SW480 (cell line): ENCODE results near the gene NACAD.

Experiments used
- DNase-seq: peaks from one replicate; pipeline ENCODE4 v3.0.0-alpha.2; 2016; ENCODE audit warnings: low spot score

NACAD gene, protein sequence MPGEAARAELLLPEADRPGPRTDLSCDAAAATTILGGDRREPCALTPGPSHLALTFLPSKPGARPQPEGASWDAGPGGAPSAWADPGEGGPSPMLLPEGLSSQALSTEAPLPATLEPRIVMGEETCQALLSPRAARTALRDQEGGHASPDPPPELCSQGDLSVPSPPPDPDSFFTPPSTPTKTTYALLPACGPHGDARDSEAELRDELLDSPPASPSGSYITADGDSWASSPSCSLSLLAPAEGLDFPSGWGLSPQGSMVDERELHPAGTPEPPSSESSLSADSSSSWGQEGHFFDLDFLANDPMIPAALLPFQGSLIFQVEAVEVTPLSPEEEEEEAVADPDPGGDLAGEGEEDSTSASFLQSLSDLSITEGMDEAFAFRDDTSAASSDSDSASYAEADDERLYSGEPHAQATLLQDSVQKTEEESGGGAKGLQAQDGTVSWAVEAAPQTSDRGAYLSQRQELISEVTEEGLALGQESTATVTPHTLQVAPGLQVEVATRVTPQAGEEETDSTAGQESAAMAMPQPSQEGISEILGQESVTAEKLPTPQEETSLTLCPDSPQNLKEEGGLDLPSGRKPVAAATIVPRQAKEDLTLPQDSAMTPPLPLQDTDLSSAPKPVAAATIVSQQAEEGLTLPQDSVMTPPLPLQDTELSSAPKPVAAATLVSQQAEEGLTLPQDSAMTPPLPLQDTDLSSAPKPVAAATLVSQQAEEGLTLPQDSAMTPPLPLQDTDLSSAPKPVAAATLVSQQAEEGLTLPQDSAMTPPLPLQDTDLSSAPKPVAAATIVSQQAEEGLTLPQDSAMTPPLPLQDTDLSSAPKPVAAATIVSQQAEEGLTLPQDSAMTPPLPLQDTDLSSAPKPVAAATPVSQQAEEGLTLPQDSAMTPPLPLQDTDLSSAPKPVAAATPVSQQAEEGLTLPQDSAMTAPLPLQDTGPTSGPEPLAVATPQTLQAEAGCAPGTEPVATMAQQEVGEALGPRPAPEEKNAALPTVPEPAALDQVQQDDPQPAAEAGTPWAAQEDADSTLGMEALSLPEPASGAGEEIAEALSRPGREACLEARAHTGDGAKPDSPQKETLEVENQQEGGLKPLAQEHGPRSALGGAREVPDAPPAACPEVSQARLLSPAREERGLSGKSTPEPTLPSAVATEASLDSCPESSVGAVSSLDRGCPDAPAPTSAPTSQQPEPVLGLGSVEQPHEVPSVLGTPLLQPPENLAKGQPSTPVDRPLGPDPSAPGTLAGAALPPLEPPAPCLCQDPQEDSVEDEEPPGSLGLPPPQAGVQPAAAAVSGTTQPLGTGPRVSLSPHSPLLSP (N-terminal part only)

DNA sequence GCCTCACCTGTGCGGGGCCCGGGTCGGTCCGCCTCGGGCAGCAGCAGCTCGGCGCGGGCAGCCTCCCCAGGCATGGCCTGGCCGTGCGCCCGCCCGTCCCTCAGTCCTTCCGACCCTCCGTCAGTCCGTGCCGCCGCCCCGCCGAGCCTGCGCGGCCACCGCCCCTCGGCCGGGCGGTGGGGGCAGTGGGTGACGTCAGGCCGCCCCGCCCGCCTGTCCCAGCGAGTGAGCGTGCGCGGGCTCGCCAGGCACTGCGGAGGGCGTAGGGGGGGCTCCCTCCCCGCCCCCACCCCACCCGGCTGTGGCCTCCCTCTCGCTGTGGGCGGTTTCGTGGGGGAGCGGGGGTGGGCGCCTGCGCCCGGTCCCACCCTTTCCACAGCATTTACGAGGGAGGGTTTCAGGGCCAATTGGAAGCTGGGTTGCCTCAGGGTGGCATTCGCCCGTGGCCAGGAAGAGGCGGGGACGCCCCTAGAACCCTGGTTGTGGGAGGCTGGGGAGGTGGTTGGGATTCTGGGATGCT, at the start of gene NACAD:
Gene NACAD, minus strand, starts transcription at position 149 of the 520 bp plus-strand sequence. Its CDS starts 75 bp downstream, at position 74.
- DNase-seq = no peak

DNA sequence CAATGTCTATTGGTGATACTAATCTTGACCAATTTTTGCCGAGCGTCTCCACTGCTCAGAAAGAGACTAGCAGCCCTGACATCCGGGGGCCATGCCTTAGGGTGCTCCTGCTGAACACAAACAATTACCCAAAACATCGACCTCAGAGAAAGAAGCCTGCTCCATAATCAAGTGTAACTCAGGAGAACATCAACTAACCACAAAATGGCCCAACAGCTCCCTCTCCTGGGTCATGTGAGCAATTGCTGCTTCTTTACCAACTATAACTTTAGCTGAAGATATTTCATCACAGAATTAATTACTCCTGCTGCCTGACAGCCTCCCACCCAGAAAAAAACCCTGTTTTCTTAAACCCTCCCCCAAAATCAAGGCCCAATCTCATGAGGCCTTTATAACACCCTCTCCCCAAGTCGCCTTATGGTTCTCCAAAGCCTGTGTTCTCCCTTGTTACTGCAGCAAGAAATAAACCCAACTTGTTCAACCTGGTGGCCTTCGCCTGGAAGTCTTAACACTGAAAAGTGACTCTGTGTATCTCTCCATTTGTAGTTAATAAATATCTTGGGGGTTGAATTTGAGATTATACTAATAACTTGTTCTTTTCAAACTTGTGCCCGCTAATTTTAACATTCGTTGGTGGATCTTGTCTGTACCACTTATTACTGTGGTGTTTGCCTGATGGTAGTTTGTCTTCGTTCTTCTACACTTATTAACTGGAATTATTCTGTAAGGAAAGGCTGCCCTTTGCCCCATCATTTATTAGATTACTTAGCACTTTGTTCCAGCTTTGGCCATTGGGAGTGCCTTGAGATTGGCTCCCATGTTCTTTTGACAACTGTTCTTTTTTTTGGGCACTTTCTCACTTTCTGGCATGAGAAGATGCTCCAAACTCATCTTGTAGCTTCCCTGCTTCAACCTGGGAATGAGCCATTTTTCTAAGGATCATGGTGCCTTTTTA, 47.6 kb upstream of the NACAD start:
- DNase-seq = peak; percentile 81

DNA sequence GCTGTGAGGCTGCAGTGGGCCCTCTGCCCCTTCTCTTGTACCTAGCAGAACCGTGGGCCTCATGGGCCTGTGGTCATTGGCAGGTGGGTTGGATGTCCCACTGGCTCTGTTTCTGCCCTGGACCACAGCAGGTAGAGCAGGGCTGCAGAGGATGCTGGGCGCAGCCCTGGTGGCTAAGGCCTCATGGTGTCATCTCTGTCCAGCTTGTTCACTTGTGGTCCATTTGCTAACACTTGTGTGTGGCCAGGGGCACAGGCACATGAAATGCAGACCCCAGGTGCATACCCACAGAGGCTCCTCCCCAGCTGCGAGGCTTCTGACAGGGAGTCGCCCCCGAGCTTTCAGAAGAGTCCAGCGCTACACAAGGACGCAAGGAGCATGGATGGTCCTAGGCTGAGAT, 45.1 kb upstream of the NACAD start:
- DNase-seq = no peak

DNA sequence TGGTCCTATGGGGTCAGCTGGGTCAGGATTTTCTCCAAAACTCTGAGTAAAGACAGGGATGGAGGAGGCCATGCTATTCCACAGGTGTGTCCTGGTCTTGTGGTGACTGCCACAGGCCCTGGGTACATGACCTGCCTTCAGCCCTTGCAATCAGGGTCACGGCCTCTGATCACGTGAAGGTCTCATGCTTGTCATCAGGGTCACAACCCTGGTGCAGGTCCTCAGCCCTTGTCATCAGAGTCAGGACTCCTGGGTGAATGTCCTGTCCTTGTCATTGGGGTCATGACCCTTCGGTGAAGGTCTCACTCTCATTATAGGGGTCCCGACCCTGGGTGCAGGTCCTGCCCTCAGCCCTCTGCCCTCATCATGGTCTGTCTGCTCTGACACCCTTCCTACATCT, 44.6 kb upstream of the NACAD start:
- no peak for DNase-seq

DNA sequence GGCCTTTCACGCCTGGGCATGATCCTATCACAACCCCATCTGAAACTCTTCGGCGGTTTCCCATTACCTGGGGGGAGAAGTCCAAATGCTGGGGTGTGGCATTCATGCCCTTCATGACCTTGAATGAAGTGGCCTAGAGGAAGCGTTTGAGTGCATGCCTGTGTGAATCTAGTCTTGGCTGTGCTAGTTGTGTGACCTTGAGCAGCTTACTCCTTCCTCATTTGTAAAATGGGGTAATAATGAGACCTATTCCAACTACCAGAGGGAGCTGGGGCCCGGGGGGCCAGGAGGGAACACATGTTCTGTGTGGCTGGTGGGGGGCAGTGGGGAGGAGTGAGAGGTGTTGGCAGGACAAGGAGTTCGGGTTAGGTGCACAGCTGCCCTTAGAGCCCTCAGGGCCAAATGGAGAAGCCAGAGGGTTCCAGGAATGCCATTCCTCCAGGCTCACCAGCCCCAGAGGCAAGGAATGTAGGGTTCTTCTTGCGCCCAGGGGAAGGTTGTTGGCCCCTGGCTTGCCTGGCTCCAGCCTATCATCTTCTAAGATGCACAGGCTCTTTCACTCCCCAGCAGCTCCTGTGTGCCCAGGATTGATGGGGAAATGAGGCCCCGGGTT, 44.0 kb upstream of the NACAD start:
- DNase-seq = no peak

DNA sequence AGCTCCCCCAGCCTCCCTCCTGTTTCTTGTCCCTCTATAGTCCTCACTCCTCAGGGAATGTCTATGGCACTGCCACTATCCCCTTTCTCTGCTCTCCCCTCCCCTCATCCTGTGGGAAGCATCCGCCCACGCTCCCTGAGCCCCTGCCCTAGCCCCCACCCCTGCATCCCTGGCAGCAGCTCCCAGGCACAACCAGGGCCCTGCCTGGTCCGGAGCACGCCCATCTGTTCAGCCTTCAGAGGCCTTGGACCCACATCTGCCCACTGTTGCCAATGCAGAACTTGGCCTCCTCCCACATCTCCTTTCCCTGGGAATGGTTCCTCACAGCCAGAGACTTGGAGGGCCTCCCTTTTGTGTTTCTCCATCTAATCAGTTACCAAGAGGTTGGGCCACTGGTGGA, 43.1 kb upstream of the NACAD start:
- no peak for DNase-seq

DNA sequence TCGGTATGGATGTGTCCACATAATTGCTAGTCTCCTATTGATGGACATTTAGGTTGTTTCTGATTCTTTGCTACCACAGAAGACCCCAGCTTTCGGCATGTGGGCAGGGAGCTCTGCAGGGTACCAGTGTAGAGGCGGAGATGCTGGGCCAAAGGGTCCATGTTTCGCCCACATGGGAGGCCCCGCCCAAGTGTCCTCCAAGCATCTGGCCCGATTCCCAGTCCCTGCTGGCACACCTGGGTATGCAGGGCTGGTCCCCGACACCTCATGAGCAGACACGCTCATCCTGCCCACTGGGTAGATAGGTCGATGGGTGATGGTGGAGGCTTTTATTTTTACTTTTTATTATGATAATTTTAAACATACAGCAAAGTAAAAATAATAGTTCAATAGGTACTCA, 42.1 kb upstream of the NACAD start:
- no peak for DNase-seq

DNA sequence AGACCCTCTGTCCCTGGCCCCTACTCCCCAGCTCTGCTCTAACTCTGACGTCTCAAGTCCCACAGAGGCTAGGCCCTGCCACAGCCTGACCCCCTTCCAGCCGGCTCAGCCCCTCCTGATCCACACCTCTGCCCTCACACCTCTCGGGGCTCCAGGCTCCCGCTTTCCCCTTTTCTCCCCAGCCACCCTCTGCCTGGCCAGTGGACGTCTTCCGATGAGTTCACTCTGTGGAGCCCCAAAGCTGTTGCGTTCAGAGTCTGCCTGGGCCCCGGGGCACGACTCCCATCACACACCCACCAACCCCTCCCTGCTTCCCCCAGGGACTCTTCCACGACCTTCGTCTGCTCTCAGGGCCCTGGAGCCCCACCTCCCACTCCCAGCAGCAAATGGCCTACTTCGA, 41.1 kb upstream of the NACAD start:
- DNase-seq = no peak

DNA sequence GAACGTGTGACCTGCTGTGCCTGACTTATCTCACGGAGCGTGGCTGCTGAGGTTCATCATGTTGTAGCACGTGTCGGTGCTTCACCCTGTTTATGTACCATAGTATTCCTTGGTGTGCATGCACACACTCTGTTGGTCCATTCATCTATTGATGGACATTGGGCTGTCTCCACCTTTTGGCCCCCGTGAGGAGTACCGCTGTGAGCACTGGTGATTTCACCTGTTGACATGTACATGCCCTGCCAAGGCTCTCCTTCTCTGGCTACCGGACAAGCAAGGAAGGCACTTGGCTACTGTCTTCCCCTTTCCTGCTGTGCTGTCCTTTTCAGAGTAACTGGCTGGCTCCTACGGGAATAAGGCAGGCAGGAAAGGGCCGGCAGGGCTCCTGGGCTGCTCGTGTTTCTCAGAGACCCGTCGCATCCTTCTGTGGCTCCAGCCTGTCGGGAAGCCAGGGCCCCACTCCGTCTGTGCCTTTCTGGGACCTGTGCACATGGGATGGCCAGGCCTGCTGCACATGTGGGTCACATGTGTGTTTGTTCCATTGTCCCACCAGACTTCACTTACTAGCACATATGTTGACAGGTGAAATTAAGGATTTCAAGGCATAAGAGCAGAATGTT, 40.5 kb upstream of the NACAD start:
- DNase-seq = no peak

DNA sequence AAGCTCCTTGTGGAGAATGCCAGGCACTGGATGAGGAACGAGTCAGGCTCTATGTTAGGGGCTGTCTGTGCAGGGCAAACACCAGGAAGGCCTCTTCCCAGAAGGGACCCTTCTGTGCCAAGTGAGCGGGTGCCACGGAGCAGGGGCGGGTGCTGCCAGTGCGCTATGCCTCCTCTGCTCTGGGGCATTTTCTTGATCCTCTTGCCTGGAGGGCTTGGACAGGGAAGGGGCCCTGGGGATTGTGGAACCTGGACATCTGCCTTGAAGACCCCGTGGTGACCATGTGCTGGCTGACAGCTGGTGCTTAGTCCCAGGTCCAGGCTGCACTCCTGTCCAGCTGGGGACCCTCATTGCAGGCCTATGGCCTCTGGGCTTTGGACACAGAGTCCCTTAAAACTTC, 38.2 kb upstream of the NACAD start:
- no peak for DNase-seq

DNA sequence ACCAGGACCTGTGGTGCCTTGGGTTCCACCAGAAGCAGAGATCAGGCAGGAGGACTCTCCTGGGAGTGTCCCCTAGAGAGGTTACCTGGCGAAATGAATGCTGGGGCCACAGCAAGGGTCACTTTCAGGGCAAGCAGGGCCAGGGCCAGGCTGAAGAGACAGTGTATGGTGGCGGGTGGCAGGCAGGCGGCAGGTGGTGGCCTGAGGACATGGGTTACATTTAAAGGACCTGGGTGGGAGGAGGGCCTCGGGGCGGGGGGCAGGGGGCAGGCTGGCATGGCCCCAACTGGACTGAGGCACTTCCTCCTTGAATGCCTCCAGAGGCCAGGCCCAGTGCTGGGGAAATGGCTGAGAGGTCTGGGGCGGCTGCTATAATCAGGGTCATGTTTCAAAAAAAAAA, 37.4 kb upstream of the NACAD start:
- DNase-seq = no peak

DNA sequence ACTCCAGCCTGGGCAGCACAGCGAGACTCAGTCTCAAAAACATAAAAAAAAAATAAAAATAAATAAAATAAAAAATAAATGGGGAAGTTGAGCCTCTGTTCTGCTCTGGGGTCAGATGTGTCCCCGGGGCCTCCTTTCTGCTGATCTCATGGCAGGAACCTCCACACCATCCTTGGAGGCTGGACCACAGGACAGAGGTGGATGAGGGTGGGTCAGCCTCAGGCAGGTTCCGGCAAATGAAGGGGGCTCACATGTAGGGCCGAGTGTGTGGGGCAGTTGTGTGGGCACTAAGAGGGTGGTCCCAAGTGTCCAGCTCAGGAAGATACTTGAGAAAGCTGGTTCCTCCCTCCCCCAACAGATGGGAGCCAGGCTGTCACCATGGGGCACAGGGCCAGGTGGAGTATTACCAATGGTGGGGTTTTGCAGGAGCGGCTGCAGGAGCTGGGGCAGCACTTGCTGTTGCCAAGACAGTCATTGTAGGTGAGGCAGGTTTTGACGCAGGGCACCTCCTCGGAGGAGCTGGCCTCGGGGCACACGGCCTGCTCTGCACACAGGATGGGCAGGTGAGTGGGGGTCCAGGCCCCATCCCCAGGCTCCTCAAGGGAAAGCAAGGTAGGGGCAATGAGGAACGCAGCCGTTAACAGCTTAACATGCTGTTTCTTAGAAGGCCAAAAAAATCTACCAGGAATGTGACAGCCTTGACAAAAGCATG, 36.6 kb upstream of the NACAD start:
- DNase-seq = no peak

DNA sequence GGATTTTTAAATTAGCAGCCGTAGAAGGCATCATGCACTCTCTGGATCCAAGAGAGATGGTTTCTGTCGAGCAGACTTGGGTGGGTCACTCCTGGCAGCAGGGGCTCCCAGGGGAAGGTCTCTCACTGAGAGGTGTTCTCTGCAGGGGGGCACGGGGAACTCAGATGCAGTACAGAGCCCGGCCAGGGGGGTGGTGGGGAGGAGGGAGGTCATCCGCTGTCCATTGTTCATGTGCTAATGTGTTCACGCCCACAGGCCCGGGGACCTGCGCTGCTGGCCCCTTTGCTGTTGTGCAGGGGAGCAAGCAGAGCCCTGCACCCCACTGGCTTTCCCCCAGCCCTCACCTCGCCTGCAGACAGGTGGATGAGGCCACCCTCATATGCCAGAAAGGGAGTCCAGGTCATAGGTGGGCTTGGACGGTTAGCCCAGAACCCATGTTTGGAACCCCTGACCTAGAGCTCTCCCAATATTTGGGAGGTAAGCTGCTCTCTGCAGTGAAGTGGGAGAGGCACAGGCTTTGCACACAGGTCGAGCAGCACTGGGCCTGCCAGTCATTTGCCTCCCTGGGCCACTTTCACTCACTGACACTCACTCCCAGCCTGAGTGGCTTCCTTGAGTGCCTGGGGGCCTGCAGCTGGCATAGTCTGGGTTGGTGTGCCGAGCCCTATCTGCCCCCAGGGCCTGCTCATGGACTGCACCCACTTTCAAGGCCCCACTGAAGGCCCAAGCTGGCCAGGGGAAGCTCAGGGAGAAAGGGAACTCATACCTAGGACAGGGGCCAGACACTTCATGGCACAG, 35.3 kb upstream of the NACAD start:
- DNase-seq = no peak

DNA sequence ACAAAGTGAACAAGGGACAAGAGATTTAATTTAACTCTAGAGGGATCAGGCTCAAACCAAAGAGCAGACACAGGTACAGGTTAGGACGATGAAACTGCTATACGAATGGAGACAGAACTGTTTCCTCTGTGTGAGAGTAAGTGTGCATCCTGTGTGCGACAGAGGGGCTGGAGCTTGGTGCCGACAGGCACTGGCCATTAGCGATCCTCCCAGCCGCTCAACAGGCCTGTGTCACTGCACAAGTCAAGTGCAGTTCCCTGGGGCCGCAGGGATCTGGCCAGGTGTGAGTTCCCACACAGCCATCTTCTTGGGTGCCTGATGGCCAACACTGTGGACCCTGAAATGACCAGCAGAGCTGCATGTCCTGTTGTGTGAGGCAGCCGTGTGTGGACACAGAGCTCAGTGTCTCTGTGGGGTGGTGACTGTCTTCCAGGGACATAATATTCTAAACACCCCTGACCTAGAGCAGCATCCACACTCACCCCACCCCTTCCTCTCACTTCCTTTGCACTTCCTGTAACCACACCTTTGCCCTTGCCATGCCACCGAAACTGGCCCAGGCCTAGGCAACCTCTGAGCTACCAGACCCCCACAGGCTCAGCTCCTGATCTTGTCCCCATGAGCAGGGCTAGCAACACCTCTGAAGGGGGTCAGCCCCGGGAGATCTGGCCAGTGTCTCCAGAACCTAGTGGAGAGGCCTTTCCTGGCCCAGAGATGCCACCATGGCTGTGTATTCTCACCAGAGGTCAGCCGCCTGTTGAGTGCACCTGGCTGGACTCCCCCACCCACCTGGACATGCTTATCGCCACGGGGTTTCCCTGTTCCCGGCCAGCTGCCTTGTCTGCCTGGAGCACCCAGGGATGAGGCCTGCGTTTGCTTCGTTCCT, 34.4 kb upstream of the NACAD start:
- DNase-seq = no peak

DNA sequence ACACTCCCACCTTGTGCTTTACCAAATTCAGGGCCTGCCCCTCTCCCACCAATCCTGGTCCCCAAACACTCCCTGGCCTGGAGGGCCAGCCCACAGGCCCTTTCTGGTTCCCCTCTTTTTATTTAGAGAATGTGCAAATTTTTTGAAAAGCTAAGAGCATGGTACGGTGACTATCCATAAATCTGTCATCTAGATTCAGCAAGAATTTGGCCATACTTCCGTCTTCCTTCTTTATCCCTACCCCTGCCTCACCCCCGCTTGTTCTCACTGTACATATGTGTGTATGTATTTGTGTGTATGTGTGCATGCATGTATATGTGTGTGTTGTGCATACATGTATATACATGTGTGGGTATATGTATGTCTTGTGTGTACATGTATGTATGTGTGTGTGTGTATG, 30.8 kb upstream of the NACAD start:
- no peak for DNase-seq

DNA sequence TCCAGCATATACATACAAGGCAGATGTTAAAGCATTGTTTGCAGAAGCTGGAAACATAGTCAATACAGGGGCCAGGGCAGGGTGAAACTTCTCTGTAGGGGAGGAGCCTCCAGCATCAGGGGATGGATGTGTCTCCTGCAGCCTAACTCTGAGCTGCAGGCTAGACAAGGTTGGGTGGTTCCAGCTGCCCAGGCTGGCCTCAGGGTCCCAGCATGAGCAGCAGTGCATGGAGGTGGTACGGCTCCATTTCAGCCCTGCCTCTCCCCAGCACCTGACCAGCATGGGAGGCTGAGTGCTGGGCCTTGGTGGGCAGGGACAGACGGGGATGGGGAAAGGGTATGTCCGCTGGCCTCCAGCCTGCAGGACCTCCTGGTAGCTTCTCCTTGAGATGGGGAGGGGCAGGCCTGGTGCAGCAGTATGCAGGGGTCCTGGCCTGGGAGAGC, 30.1 kb upstream of the NACAD start:
- no peak for DNase-seq

DNA sequence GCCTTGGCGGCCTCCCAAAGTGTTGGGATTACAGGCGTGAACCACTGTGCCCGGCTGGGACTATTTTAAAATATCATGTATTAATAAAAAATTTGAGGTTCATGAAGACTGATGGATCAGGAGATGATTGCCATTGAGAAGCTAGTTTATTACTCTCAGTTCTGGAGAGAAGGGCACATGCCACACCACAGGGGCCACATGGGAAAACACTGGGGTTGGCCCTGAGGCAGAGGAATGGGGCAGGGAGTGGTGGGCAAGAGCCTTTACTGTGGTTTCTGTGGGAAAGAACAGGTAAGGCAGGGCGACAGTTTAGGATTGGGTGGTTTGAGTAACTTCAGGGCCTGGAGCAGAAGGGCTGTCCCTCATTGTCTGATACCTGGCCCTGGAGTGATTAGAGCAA, 29.5 kb upstream of the NACAD start:
- peak; percentile 48 for DNase-seq
